ENCODE measurements around the gene TNKS1BP1. TPM values are rescaled to one million over a fixed set of nuclear protein-coding genes. Genes with fewer than 3 reads are reported as not detected.

The TNKS1BP1 gene
- total RNA-seq, 2 donors from 2014 or later: 16.9 to 23.8 TPM

DNA sequence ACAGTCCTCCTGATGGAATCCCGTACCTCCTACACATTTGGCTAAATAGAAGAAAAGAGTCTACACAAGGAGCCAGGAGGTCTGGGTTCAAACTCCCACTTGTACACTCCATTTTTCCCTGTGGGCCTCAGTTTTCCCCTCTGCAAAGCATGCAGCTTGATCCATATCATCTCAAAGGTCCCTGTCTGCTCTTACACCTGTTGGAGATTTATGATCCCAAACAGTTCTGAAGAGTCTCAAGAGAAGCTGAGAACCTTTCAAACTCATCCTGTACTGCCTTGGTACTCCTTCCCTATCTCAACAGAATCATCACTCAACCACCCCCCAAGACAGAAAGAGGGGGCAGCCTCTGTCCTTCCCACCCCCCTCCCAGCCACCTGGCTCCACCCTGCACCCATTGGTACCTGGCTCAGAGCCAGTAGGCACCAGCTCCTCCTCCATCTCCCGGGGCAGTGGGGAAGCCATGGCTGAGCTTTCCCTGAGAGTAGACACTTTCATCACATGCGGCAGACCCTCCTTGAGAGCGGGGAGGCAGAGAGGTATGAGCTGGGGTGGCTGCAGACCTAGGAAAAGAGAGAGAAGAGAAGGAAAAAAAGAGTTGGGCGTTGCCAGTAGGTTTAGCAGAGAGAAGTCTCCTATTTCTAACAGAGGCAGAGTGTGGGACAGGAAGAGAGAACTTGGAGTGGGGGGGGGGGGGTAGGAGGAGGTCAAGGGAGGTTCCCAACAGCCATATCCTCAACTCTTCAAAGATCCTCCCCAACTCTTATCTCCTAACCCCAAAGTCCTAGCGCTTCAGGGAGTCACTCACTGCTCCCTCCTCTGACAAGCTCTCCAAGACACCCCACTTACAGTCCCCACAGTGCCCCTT, 3.1 kb downstream of the TNKS1BP1 start:
- Mint-ChIP-seq H3K27ac (peak overlapping the region; percentile 52), H3K4me3 (no peak overlapping the region), H3K27me3 (ENCODE audit: low read depth) (no peaks in the 10 kb centered on the region), H3K9me3 (no peaks in the 10 kb centered on the region), H3K4me1 (ENCODE audit: low read depth) (peaks cover 36% of the 10 kb centered on the region), H3K36me3 (ENCODE audit: insufficient read depth in 2 of 2) (peaks cover 1 to 8% of the 10 kb centered on the region in 2 donors)
- ATAC-seq (replicated peaks in 1 of 2) (no peak), DNase-seq (no peak)

DNA sequence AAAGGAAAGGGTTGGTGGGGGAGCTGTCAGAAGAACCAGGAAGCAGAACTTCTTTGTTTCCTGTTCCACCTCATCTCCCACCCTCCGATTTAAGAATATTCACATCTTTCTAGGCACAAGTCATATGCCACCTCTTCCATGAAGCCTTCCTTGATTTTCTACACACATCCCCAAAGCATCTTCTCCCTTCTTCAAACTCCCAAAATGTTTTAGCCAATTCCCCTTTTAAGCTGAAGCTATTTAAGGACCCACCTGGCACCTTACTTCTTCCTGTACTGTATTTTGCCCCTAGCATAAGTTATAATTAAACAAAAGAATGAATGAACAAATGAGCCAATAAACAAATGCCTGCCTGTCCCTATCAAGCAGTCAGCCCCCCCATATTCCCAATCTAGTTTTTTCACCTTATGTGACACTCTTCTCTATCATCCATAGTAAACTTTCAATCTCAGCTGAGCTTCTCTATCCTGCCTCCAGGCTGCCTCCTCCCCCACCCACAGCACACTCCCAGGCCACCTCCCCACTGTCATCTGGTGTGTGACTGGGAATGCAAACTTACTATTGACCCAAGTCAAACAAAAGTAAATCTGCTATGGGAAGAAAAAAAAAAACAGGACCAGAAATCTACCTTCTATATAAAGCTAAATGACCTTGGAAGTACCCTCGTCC, 3.9 kb downstream of the TNKS1BP1 start:
- Mint-ChIP-seq H3K4me3 (no peak overlapping the region), H3K27me3 (ENCODE audit: low read depth) (no peaks in the 10 kb centered on the region), H3K4me1 (ENCODE audit: low read depth) (peaks cover 28% of the 10 kb centered on the region), H3K27ac (no peak overlapping the region), H3K9me3 (no peaks in the 10 kb centered on the region), H3K36me3 (ENCODE audit: insufficient read depth in 2 of 2) (peaks cover 0 to 5% of the 10 kb centered on the region in 2 donors)
- DNase-seq (no peak), ATAC-seq (replicated peaks in 1 of 2) (no peak)

DNA sequence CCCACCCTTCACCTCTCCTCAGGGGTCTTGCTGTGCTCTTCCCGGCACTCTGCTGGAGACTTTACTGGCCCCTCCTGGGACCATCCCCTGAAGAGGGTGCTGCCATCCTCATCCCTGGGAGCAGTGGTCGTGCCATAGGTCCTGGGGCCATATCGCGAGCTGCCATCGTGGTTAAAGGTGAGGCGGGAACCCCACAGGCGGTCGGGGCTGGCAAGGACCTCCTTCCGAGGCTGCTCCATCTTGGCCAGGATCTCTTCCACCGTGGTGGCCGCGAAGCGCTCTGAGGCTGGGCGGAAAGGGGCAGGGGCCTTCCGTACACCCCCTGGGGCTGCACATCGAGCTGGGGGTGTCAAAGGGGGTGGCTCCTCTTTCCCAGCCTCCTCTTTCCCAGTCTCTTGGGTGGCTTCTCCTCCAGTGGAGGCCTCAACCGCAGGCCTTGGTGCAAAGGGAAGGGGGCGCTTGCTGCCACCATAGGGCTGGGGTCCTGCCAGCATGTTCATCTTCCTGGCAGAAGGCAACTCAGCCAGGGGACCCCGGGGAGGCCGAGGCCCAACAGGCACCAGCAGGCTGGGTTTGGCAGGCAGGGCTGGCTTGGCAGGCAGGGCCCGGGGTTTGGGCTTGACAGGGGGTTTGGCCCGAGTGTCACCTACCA, 4.6 kb downstream of the TNKS1BP1 start:
- no peaks in the 10 kb centered on the region for H3K27me3 Mint-ChIP-seq (ENCODE audit: low read depth)
- ATAC-seq (replicated peaks in 1 of 2): no peak

DNA sequence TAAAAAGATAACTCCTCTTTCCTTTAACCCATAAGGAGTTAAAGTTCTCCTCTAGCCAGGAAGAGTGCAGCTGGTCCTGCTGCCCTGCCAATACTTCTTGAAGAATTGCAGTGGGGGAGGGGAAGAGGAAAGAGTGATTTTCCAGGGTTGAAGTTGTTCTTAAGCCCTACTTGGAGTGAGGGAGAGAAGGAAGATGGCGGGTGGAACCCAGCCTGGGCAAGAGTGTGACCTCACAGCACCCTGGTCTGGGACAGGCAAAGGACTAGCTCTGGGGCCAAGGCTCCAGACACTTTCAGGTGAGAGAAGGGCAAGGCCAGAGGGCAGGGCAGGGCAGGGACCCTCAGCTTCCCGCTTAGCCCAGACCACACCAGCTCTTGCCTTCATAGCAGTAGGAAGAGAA, 6.6 kb downstream of the TNKS1BP1 start:
- Mint-ChIP-seq H3K27me3 (ENCODE audit: low read depth) (no peaks in the 10 kb centered on the region), H3K9me3 (no peaks in the 10 kb centered on the region), H3K36me3 (ENCODE audit: insufficient read depth in 2 of 2) (no peaks in the 10 kb centered on the region), H3K4me3 (no peak overlapping the region), H3K4me1 (ENCODE audit: low read depth) (peaks cover 17% of the 10 kb centered on the region), H3K27ac (no peak overlapping the region)
- ATAC-seq (replicated peaks in 1 of 2) (no peak), DNase-seq (no peak)

More for the DNA sequence above, 4.6 kb downstream of the TNKS1BP1 start:
- Mint-ChIP-seq H3K4me3 (no peak overlapping the region), H3K36me3 (ENCODE audit: insufficient read depth in 2 of 2) (no peaks in the 10 kb centered on the region), H3K4me1 (ENCODE audit: low read depth) (peaks cover 22% of the 10 kb centered on the region), H3K27ac (no peak overlapping the region), H3K9me3 (no peaks in the 10 kb centered on the region)
- no peak for DNase-seq

DNA sequence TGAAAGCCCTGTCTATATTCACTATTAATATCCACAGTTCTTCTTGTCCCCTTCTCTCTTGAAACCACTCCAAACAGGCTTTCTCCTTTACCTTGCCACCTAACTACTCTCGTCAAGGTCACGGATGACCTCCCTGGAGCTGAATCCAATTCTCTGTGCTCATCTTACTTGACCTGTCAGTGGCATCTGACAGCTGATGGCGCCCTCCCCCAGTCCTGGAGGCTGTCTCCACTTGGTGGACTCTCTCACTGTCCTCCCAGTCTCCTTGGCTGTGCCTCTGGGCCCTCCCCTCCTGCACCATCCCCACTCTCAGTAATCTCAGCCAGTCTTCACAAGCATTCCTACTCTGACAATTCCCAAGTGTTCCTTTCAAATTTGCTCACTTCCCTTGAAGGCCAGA, 8.7 kb downstream of the TNKS1BP1 start:
- H3K27me3 Mint-ChIP-seq (ENCODE audit: low read depth): no peaks in the 10 kb centered on the region
- no peaks in the 10 kb centered on the region for H3K9me3 Mint-ChIP-seq
- H3K36me3 Mint-ChIP-seq (ENCODE audit: insufficient read depth in 2 of 2): no peaks in the 10 kb centered on the region
- H3K4me3 Mint-ChIP-seq: no peak overlapping the region
- no peak for ATAC-seq (replicated peaks in 1 of 2)
- H3K4me1 Mint-ChIP-seq (ENCODE audit: low read depth): peaks cover 12% of the 10 kb centered on the region
- no peak for DNase-seq
- H3K27ac Mint-ChIP-seq: no peak overlapping the region

DNA sequence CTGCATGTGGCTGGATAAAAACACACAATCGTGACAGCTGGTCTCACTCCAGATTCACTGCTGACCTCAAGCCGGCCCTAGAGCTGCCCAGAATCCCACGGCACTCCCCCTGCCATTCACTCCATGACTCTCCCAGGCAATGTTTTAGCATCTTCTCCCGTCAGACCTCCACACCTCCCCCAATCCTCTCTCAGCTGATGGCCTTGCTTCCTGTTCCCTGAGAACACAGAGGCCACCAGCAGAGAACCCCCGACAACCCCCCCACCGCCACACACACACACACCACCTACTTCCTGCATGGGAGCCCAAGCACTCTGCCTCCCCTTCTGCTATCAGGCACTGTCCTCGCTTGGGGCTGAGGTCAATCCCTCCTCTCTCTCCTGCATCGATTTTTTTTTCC, 9.3 kb downstream of the TNKS1BP1 start:
- H3K4me1 Mint-ChIP-seq (ENCODE audit: low read depth): peaks cover 16% of the 10 kb centered on the region
- no peak for ATAC-seq (replicated peaks in 1 of 2)
- H3K36me3 Mint-ChIP-seq (ENCODE audit: insufficient read depth in 2 of 2): no peaks in the 10 kb centered on the region
- H3K4me3 Mint-ChIP-seq: no peak overlapping the region
- H3K9me3 Mint-ChIP-seq: no peaks in the 10 kb centered on the region
- H3K27ac Mint-ChIP-seq: no peak overlapping the region
- no peaks in the 10 kb centered on the region for H3K27me3 Mint-ChIP-seq (ENCODE audit: low read depth)
- DNase-seq: no peak

- DNase-seq (no peak), ATAC-seq (replicated peaks in 1 of 2) (no peak)
- Mint-ChIP-seq H3K9me3 (no peaks in the 10 kb centered on the region), H3K36me3 (ENCODE audit: insufficient read depth in 2 of 2) (no peaks in the 10 kb centered on the region), H3K4me1 (ENCODE audit: low read depth) (peaks cover 16% of the 10 kb centered on the region), H3K27ac (no peak overlapping the region), H3K4me3 (no peak overlapping the region), H3K27me3 (ENCODE audit: low read depth) (no peaks in the 10 kb centered on the region)
Observed at GRCh38 chr11:57314221-57314973, 10.4 kb downstream of the TNKS1BP1 start.

DNA sequence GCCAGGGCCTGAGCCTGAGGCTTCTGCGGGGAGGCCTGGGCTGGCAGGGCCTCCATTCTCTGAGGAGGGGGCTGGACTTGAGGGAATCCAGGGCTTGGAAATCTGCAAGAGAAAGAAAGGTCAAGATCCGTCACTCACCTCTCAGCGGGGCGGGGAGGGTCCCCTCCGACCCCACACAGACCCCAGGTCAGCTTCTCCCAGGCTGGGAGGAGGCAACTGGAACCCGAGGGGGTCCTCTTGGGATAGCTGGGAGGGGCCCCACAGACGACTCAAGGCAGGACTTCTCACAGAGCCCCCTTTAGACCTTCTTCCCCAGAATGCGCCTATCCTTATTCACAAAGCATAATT, 11.0 kb downstream of the TNKS1BP1 start:
- Mint-ChIP-seq H3K36me3 (ENCODE audit: insufficient read depth in 2 of 2) (no peaks in the 10 kb centered on the region), H3K27ac (no peak overlapping the region), H3K4me3 (no peak overlapping the region), H3K9me3 (no peaks in the 10 kb centered on the region), H3K4me1 (ENCODE audit: low read depth) (peaks cover 16% of the 10 kb centered on the region), H3K27me3 (ENCODE audit: low read depth) (no peaks in the 10 kb centered on the region)
- DNase-seq (no peak), ATAC-seq (replicated peaks in 1 of 2) (no peak)

DNA sequence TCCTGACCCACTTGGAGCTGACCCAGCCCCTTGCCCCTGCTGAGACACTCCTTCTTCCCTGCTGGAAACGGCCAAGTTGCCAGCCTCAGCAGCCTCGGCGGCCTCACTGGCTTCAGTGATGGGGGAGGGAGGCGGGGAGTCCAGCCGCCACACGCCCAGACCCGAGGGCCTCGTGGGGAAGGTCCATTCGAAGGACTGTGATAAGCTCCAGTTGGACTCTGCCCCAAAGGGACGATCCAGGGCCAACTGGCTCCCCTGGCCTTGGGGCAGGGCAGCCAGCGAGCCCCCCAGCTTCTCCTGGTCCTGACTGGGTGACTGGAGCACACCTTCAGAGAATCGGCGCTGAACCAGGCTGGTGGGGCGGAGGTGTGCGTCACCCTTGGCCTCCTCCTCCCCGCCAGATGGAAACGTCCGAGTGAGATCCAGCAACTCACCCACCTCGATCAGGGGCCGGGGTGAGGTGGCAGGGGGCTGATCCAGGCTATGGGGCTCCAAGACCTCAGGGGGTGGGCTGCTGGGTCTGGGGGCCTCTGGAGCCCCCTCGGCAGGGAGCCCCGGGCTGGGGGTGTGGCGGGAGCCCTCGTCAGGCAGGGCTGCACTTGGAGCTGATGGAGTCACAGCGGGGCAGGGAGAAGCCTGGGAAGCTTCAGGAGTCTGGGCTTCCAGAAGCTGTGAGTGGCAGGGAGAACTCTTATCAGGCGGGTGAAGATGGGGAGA, 11.5 kb downstream of the TNKS1BP1 start:
- ATAC-seq (replicated peaks in 1 of 2) (no peak), DNase-seq (no peak)
- Mint-ChIP-seq H3K27ac (no peak overlapping the region), H3K4me3 (no peak overlapping the region), H3K27me3 (ENCODE audit: low read depth) (no peaks in the 10 kb centered on the region), H3K9me3 (no peaks in the 10 kb centered on the region), H3K36me3 (ENCODE audit: insufficient read depth in 2 of 2) (no peaks in the 10 kb centered on the region), H3K4me1 (ENCODE audit: low read depth) (peaks cover 16% of the 10 kb centered on the region)

- DNase-seq (no peak), ATAC-seq (replicated peaks in 1 of 2) (no peak)
- Mint-ChIP-seq H3K9me3 (no peaks in the 10 kb centered on the region), H3K27ac (no peak overlapping the region), H3K27me3 (ENCODE audit: low read depth) (no peaks in the 10 kb centered on the region), H3K36me3 (ENCODE audit: insufficient read depth in 2 of 2) (no peaks in the 10 kb centered on the region), H3K4me3 (peak overlapping the region in 1 of 2 donors; percentile 46), H3K4me1 (ENCODE audit: low read depth) (peaks cover 16% of the 10 kb centered on the region)
Observed at GRCh38 chr11:57312511-57313021, 12.2 kb downstream of the TNKS1BP1 start.

- H3K4me3 Mint-ChIP-seq: peak overlapping the region; percentile 48 to 60
Observed at GRCh38 chr11:57311109-57311936, 13.4 kb downstream of the TNKS1BP1 start.

More at GRCh38 chr11:57311109-57311936, 13.4 kb downstream of the TNKS1BP1 start:
- peak; percentile 76 to 80 for DNase-seq
- ATAC-seq (replicated peaks in 1 of 2): peak; percentile 96 to 99
- Mint-ChIP-seq H3K9me3 (no peaks in the 10 kb centered on the region), H3K27ac (no peak overlapping the region), H3K36me3 (ENCODE audit: insufficient read depth in 2 of 2) (no peaks in the 10 kb centered on the region), H3K27me3 (ENCODE audit: low read depth) (no peaks in the 10 kb centered on the region), H3K4me1 (ENCODE audit: low read depth) (peaks cover 16% of the 10 kb centered on the region)

Data from activated T-cell treated with anti-CD3 and anti-CD28 coated beads, Interleukin-2, amount 50 U/mL, for 72 hours (primary cell).